ENCODE data around the gene TUFM.
A peak's percentile ranks its signal among the peaks of the same experiment; 100 is the strongest.

TUFM gene

GRCh38 chr16:28844226-28844885 is 1.8 kb downstream of the TUFM start:
- no peak for TF ChIP-seq CTCF (conservative IDR thresholded peaks at IDR 0.05; ENCODE audit: low read depth)
- POLR2A ChIA-PET (ENCODE audit: low non-redundant PET) = no interaction called here
- CTCF ChIA-PET = interaction anchor here (0.5 kb wide), 1 partner anchor 33 kb away, joined by 4 read pairs; no protein-coding TSS in a partner anchor
- DNase-seq (ENCODE audit: low spot score) = no peak
- 0 out of 2 replicates have a peak overlapping the region, but pooled peaks have one; percentile 3 for H3K27ac ChIP-seq

GRCh38 chr16:28843766-28844165 is 2.4 kb downstream of the TUFM start:
- ChIA-PET POLR2A (ENCODE audit: low non-redundant PET) (no interaction called here), CTCF (no interaction called here)
- 0 out of 2 replicates have a peak overlapping the region, but pooled peaks have one; percentile 3 for H3K27ac ChIP-seq
- no peak for DNase-seq (ENCODE audit: low spot score)
- TF ChIP-seq CTCF (conservative IDR thresholded peaks at IDR 0.05; ENCODE audit: low read depth) = no peak

DNA sequence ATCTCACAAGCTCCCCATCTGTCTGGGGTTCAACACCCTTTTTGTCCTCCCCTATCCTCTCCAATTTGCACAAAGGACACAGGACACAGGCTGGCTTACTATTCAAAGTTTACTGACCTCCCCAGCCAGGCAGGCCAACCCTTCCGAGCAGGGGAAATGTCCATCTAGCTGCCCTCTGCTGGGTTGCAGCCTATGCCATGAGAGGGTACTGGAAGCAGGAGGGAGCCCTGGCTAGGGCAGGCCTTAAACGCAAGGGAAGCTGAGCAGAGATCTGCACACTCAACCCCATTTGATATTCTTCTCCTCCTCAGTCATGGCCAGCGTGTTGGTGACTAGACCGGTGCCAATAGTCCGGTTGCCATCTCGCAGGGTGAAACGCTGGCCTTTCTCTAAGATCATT is 3.5 kb downstream of the TUFM start:
- DNase-seq (ENCODE audit: low spot score) = no peak
- ChIA-PET CTCF (no interaction called here), POLR2A (ENCODE audit: low non-redundant PET) (no interaction called here)
- no peak for TF ChIP-seq CTCF (conservative IDR thresholded peaks at IDR 0.05; ENCODE audit: low read depth)
- peak overlapping the region; percentile 11; the same call in 1 of the 2 replicates for H3K27ac ChIP-seq

GRCh38 chr16:28839899-28840298 is 6.2 kb downstream of the TUFM start:
- no peak for TF ChIP-seq CTCF (conservative IDR thresholded peaks at IDR 0.05; ENCODE audit: low read depth)
- POLR2A ChIA-PET (ENCODE audit: low non-redundant PET) = no interaction called here
- peak overlapping the region; percentile 65 for H3K27ac ChIP-seq
- no peak for DNase-seq (ENCODE audit: low spot score)
- CTCF ChIA-PET = no interaction called here

DNA sequence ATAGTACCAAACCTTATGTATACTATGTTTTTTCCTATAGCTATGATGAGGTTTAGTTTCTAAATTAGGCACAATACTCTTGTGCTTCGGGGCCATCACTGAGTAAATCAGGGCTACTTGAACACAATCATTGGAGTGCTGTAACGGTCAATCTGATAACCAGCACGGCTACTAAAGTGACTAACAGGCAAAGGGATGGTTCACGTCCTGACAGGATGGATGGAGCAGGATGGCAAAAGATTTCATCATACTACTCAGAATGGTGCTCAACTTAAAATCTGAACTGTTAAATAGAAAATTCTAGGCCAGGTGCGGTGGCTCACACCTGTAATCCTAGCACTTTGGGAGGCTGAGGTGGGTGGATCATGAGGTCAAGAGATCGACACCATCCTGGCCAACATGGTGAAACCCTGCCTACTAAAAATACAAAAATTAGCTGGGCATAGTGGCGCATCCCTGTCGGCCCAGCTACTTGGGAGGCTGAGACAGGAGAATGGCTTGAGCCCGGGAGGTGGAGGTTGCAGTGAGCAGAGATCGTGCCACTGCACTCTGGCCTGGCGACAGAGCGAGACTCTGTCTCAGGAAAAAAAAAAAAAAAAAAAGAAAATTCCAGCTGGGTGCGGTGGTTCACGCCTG is 7.0 kb downstream of the TUFM start:
- H3K27ac ChIP-seq = peak overlapping the region; percentile 65
- no peak for DNase-seq (ENCODE audit: low spot score)
- ChIA-PET POLR2A (ENCODE audit: low non-redundant PET) (no interaction called here), CTCF (no interaction called here)
- no peak for TF ChIP-seq CTCF (conservative IDR thresholded peaks at IDR 0.05; ENCODE audit: low read depth)

- POLR2A ChIA-PET (ENCODE audit: low non-redundant PET) = interaction anchor here (0.7 kb wide), 1 partner anchor 16 kb away, joined by 3 read pairs; the partner anchor contains the start of gene ATXN2L
- CTCF ChIA-PET = no interaction called here
- DNase-seq (ENCODE audit: low spot score) = no peak
- TF ChIP-seq CTCF (conservative IDR thresholded peaks at IDR 0.05; ENCODE audit: low read depth) = no peak
- peak overlapping the region; percentile 65; the same call in 1 of the 2 replicates for H3K27ac ChIP-seq
These were observed 7.6 kb downstream of the TUFM start for GRCh38 chr16:28838558-28838918.
